GM19463 (cell line): ENCODE data around the gene PAX5.

Experiments
- ATAC-seq: cut with Tn5 transposase; IDR thresholded peaks from one replicate; pipeline ENCODE4 v1.9.1; 2021; ENCODE audit warnings: mild to moderate bottlenecking, moderate library complexity; ENCODE audit not compliant: unreplicated experiment

The PAX5 gene

GRCh38 chr9:36988848-36989247 lies 45.2 kb downstream of the PAX5 start:
- ATAC-seq, result no peak

- peak; percentile 55 for ATAC-seq
Measured at GRCh38 chr9:36987891-36988290, 46.2 kb downstream of the PAX5 start.

- ATAC-seq, result no peak
Measured at GRCh38 chr9:36987409-36987808, 46.7 kb downstream of the PAX5 start.

GRCh38 chr9:36986468-36987408 lies 47.3 kb downstream of the PAX5 start:
- no peak for ATAC-seq

- ATAC-seq, result no peak
Measured at GRCh38 chr9:36985769-36986467, 48.1 kb downstream of the PAX5 start.

GRCh38 chr9:36985061-36985768 lies 48.9 kb downstream of the PAX5 start:
- ATAC-seq, result no peak

GRCh38 chr9:36980148-36980974 lies 53.7 kb downstream of the PAX5 start:
- no peak for ATAC-seq

GRCh38 chr9:36976371-36977030 lies 57.6 kb downstream of the PAX5 start:
- ATAC-seq, result no peak

GRCh38 chr9:36974731-36975130 lies 59.3 kb downstream of the PAX5 start:
- ATAC-seq, result no peak

- no peak for ATAC-seq
Measured at GRCh38 chr9:36971935-36972488, 62.1 kb downstream of the PAX5 start.

- no peak for ATAC-seq
Measured at GRCh38 chr9:36970007-36970888, 63.8 kb downstream of the PAX5 start.

- ATAC-seq, result no peak
Measured at GRCh38 chr9:36969216-36969771, 64.8 kb downstream of the PAX5 start.

- ATAC-seq, result no peak
Measured at GRCh38 chr9:36968574-36969215, 65.4 kb downstream of the PAX5 start.

- no peak for ATAC-seq
Measured at GRCh38 chr9:36967997-36968396, 66.1 kb downstream of the PAX5 start.

GRCh38 chr9:36966371-36967097 lies 67.5 kb downstream of the PAX5 start:
- no peak for ATAC-seq

GRCh38 chr9:36964791-36965190 lies 69.3 kb downstream of the PAX5 start:
- ATAC-seq, result no peak

- no peak for ATAC-seq
Measured at GRCh38 chr9:36963346-36963745, 70.7 kb downstream of the PAX5 start.
